ENCODE data around the gene GUCA1A.
"Not testable (repeated sequence)": the region's sequence is repeated elsewhere in the genome, so short reads cannot be mapped to it uniquely, and the experiment has no call there.

The GUCA1A gene

GRCh38 chr6:42147138-42147562 is 26.0 kb upstream of the GUCA1A start:
- no peak for DNase-seq

GRCh38 chr6:42148058-42148457 is 25.1 kb upstream of the GUCA1A start:
- DNase-seq = no peak

GRCh38 chr6:42150254-42150653 is 22.9 kb upstream of the GUCA1A start:
- DNase-seq = no peak

GRCh38 chr6:42152024-42152423 is 21.1 kb upstream of the GUCA1A start:
- no peak for DNase-seq

GRCh38 chr6:42152528-42153213 is 20.5 kb upstream of the GUCA1A start:
- DNase-seq = not testable (repeated sequence)

GRCh38 chr6:42153921-42154320 is 19.2 kb upstream of the GUCA1A start:
- no peak for DNase-seq

DNA sequence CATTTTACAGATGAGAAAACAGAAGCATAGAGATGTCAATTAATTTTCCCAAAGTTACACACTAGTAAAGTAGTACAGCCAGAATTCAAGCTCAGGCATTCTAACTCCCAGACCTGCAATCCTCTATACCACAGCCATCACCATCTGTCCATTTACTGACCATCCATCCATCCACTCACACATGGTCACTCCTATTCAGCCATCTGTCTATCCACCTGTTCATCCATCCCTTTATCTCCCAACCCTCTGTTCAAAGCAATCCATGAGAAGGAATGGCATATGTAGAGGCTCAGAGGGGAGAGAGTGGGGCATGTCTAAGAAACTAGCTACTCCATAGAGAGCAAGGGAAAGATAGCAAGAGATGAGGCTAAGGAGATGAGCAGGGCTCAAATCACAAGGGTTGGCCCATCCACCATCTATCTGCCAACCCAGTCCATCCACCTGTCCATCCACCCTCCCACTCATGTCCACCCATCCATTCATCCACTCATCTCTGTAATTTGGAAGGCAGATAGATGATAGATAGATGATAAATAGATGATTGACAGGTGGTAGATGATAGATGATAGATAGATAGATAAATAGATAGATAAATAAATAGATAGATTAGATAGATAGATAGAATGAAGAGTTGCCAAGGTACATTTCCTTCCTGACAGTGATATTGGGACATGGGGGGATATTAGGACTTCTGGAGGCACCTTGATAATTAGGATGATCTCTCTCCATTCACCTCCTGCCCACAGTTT is 18.5 kb upstream of the GUCA1A start:
- DNase-seq = no peak

DNA sequence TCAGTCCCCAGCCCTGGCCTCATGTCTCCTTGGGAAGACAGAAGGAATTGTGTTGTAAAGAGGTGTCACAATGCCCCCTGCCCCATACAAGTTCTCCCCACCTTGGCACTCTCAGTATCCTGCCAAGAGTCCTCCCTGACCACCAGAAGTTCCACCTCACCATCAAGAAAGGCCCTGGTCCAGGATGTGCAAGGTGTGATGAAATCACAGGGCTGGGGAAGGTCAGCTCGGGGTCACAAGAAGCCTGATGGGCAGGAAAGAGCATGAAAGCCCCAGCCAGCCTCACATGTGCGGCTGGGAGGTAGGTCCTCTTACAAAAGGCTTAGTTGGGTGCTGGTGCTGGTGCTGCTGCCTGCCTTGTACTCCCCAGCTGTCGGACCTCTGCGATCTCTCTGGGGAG is 17.9 kb upstream of the GUCA1A start:
- DNase-seq = no peak

DNA sequence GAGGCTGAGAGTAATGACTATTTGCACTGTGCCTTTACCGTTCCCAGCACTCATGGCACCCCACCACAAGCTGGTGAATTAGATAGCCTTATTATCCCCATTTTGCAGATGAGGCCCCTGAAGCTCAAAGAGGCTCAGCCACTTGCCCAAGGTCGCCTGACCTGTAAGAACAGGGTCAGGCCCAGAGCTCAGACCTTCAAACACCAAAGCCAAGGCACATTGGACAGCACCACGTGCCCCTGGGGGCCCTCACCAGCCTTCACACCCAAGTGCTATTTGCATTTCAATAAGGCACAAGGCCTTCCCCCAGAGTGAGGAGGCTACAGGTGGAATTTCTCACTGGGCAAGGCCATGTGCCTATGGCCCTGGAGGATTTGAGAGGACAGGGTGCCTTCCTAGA is 16.5 kb upstream of the GUCA1A start:
- DNase-seq = no peak

GRCh38 chr6:42158011-42158410 is 15.2 kb upstream of the GUCA1A start:
- no peak for DNase-seq

GRCh38 chr6:42158631-42159030 is 14.5 kb upstream of the GUCA1A start:
- DNase-seq = no peak

GRCh38 chr6:42159431-42160024 is 13.6 kb upstream of the GUCA1A start:
- no peak for DNase-seq

DNA sequence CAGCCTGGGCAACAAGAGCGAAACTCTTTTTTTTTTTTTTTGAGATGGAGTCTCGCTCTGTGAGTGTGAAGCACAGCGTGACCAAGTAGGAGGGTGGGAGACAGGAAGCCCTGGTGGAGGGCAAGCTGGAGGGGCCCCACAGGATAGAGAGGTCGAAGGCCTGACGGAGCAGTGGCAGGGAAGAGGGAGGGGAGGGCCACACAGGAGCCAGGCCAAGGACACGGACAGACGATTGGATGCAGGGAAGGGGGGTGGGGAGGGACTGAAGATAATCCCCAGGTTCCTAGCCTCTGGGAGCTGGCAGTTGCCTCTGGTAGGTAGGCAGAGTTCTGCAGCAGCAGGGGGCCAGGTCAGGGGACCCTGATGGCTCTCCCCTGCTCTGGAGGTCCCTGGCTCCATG is 10.8 kb upstream of the GUCA1A start:
- no peak for DNase-seq

- DNase-seq = no peak
Measured at GRCh38 chr6:42162812-42163211, 10.4 kb upstream of the GUCA1A start.

- DNase-seq = no peak
Measured at GRCh38 chr6:42163981-42164380, 9.2 kb upstream of the GUCA1A start.

- DNase-seq = no peak
Measured at GRCh38 chr6:42165016-42165415, 8.1 kb upstream of the GUCA1A start.

DNA sequence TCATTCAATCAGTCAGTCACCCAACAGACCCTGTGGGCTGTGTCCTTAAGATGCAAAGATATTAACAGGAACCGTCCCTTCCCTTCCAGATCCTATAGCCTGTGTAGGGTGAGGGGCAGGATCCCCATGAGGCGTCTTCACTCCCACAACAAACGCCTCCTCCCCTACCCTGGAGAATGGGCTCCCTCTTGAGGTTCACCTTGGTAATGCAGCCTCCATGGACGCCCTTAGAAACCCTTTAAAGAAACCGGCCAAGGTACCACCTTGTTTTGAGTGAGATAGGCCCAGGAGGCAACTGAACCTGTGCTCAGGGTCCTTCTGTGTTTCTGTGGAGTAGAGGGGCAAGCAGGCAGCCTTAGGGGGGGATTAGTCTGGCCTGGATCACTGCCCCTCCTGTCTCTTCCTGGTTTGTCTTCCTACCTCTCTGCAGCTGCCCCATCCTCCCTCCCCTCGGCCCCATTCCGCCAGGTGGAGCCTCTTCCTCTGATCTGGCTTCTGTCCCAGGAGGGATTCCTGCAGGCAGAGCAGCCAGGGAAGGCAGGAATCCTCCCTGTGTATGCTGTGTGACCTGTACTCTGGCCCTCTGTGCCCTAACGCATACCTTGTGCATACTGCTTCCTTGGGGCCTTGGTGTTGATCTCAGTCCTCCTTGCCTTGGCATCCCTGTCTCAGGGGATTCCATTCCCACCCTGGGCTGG is 6.6 kb upstream of the GUCA1A start:
- peak; percentile 89 for DNase-seq

DNA sequence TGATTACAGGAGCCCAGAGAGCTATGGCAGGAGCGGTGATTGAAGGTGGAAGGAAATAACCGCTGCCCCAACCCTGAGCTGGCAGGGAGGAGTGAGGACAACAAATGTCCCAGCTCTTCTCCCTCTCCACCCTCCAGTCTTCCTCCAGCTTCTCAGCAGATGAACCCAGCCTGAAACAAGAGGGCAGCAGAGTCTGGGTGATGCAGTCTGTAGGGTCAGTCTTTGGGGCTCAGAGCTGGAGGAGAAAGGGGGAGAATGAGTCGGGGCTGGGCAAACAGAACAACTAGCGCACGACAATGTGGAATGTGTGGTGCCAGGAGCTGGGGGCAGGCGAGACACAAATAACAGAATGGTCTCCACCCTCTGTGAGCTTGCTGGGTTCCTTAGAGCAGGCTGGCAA is 4.5 kb upstream of the GUCA1A start:
- DNase-seq = no peak

GRCh38 chr6:42169780-42170179 is 3.4 kb upstream of the GUCA1A start:
- DNase-seq = not testable (repeated sequence)

DNA sequence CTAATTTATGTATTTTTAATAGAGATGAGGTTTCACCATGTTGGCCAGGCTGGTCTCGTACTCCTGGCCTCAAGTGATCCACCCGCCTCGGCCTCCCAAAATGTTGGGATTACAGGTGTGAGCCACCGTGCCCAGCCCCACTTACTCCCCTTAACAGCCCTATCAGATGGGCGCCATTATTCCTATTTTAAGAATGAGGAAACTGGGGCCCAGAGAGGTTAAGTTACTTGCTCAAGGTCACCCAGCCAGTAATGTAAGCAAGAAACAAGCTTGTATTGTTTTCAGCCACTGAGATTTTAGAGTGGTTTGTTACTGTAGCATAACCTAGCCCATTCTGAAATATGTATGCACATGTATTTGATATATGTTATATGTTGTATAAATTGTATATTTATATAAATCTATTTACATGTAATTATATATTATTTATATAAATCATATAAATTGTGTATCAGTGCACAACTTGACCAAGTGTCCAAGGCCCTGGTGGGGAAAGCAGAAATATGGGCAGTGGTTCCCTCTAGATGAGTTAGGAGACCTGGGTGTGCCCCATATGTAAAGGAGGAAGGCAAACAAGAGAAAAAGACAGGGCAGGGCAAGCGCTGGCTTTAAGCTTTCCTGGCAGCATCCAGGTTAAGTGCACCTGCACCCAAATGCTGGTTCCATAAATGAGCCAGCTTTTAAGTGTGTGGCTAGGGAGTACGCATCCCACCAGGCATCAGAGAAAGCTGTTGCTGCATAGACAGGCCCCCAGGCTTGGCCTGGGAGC is 1.2 kb upstream of the GUCA1A start:
- no peak for DNase-seq

DNA sequence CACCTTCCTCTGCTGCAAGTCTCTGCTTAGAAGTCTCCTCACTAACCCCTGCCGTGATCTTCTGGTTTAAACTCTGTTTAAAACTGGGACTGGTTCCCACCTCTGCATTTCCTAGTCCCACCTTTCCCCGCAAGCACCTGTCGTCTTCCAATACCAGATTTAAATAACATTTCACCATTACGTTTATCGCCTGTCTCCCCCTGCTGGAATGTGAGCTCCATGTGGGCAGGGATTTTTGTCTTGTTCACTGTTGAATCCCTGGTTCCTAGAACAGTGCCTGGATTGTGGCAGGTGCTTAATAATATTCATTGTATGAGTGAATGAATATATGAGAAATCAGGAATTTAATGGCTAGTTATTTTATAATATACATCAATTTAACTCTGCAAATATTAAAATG is 2.7 kb downstream of the GUCA1A start:
- DNase-seq = no peak

DNA sequence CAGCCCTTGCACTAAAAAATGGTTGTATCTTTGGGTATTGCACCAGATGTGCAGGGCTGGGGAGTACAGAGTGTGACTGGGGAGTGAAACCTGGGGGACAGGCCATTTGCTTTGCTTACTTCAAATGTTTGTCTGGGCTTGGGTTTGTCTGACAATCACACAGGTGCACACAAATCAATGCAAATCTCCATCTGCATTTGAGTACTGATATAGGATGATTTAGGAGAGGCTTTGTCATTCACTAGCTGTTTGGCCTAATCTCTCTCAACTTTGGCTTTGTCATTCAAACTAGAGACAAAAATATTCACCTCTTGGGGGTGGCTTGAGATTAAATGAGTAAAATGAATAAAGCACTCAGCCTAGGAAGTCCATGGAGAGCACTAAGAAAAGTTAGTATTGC is 3.8 kb downstream of the GUCA1A start:
- no peak for DNase-seq
